GM21786 (cell line): Measurements from ENCODE around the gene TH.

Experiments
- ATAC-seq: cut with Tn5 transposase; IDR thresholded peaks from one replicate; pipeline ENCODE4 v1.9.1; 2021; ENCODE audit not compliant: unreplicated experiment

The TH gene

DNA sequence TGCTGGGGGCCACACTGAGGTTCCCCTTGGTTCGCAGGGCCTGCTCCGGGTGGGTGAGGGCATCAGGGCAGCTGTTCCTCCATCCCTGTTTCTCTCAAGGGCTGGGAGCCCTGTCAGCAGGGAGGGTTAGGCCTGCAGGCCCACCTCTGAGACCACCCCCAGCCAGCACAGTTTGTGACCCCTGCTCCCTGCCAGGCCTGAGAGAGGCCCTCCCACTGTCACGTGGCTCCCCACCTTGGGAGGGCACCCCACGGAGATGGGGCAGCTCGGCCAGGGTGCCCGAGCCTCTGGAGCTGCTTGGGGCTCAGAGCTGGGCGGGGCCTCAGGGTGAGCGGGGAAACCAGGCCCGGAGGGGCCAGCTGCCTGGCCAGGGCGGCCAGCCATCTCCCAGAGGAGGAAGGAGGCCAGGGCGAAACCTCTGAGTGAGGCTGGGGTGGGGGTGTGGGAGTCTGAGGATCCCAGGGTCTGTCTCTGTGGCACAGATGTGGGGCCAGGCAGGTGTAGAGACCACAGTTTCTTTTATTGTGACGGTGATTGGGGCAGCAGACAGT lies 8.1 kb downstream of the TH start:
- no peak for ATAC-seq

DNA sequence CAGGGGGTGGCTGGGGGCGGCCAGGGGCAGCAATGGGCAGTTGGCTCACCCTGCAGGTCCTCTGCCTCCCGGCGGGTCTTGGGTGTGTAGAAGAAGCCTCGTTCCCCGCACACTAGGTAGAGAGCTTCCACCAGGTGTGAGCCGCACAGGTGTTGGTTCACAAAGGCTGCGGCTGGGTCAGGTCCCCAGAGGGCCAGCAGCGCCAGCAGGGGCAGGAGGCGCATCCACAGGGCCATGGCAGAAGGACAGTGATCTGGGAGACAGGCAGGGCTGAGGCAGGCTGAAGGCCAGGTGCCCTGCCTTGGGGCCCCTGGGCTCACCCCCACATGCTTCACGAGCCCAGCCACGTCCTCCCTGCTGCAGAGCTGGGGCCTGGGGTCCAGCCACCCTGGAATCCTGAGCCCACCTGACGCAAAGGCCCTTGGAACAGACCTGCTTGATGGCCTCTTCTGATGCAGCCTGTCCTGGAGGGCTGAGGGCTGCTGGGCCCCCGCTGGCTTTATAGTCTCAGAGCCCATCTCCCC lies 10.8 kb downstream of the TH start, which contains the start of gene INS:
Gene INS (minus strand): TSS at position 474 of the 524 bp plus-strand sequence. CDS start 238 bp downstream, at position 236.
- ATAC-seq: no peak

DNA sequence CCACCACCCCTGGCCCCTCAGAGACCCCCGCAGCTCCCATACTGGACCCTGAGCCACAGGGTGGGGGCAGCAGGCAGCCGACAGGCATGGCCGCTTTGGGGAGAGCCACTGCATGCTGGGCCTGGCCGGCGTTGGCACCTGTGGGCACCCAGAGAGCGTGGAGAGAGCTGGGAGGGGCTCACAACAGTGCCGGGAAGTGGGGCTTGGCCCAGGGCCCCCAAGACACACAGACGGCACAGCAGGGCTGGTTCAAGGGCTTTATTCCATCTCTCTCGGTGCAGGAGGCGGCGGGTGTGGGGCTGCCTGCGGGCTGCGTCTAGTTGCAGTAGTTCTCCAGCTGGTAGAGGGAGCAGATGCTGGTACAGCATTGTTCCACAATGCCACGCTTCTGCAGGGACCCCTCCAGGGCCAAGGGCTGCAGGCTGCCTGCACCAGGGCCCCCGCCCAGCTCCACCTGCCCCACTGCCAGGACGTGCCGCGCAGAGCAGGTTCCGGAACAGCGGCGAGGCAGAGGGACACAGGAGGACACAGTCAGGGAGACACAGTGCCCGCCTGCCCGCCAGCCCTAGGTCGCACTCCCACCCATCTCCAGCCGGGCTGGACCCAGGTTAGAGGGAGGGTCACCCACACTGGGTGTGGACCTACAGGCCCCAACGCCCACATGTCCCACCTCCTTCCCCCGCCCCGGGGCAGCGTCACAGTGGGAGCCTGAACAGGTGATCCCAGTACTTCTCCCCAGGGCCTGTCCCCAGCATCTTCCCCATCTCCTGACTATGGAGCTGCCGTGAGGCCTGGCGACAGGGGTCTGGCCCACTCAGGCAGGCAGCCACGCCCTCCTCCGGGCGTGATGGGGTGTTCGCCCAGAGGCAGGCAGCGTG lies 11.8 kb downstream of the TH start:
- no peak for ATAC-seq

DNA sequence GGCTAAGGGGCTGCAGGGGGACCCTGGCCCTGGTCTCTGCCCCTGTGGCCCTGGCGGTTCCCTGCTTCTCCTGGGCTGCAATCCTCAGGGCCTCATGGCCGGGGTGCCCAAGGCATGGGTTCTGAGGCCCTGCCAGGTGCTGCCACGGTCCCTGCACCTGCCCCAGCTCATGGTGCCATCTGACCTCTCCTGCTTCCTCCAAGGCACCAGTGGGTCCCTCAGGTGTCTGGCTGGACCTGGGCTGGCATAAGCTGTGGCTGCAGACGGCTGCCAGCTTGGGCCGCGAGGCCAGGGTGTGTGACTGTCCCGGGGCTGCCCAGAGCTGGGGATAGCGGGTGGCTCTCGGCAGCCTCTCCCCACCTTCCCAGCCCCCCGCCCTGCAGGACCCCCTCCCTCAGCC lies 12.6 kb downstream of the TH start:
- ATAC-seq: no peak

DNA sequence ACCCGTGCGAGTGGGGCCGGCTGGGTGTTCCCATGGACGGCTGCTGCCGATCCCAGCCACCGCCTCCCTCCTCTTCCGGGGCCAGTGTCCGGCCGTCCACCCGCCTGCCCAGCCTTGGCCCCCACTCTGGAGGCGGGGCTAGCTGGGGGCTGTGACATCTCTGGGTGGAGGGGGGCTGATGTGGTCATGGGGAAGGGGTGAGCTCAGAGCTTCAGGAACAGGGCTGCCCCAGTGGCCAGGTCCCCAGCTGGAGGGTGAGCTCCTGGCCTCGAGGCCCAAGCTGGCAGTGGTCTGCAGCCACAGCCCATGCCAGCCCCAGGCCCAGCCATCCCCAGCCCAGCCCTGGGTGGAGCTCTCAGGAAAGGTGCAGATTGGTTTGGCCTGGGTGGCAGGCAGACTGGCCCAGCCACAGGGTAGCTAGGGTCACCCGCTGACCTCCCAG lies 13.3 kb downstream of the TH start:
- no peak for ATAC-seq

DNA sequence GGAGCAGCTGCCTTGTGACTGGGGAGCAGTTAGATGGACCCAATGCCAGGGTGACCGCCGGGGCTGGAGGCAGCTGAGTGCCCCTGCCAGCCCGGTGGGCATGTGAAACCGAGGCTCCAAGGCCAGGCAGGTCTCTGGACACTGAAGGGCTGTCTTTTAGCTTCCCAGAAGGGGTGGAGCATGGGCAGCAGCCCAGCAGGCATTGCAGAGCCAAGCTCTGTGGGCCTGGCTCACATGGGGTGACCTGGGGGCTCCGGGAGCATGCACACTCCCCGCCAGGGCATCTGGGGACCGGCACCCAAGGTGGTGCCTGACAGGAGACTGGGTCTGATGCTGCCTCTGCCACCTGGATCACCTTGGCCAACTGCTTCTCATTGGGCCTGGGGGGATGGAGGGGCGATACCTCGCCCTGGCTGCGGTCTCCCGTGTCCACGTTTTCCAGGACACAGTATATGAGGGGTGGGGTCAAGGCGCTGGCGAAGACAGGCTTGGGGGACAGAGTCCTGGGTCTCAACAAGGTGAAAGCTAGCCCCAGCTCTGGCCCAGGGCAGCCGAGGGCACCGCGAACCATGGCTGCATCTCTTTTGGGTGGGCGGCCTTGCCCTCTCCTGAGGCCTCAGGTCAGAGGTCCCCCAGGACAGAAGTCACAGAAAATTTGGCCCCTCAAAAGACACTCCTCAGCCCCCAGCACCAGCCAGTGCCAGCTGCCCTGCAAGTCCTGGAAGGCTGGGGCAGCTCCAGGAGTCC lies 14.1 kb downstream of the TH start:
- no peak for ATAC-seq

DNA sequence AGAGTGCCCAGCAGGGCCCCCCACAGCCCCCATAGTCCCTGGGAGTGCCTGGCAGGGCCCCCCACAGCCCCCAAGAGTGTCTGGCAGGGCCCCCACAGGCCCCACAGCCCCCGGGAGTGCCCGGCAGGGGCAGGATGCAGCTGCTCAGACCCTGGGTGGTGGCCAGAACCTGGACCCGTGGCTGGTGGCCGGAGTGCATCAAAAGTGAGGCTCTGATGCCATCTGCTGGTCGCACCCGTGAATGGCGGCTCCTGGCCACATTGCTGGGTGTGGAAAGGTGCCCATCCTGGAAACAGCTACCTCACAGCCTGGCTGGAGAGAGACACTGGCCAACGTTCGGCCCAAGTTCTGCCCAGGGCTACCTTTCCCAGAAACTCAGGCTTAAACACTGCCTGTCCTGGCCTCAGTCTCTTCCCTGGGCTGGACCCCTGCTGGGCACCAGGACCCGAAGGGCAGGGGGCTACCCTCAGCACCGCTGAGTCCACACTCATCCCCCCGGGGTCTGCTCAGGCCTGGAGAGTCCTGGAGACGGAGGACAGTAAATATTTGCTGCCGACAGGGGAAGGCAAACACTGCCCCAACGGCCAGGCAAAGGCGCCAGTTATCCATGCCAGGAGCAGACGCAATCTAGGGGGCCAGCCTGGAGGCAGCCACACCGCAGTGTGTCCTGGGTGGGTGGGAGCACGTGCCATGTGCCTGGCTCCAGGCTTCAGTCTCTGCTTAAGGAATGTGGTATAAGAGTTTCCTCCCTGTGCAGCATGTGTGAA lies 15.0 kb downstream of the TH start:
- no peak for ATAC-seq

DNA sequence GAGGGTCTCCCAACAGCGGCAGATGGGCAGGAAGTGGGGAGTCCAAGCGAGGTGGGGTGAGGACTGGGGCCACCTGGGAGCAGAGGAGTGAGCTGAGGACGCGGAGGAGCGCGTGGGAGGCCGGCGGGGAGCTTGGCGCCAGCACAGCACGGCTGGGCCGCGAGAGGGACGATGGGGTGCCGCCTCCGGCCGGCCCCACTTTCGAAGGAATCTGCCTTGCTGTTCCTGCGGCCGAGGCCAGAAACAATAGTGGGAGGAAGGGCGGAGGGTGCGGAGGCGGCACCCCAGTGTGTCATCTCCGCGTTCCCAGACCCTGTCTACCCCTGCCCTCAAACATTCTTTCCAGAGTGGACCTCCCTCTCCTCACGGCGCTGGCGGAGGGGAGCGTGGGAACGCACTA lies 16.1 kb downstream of the TH start:
- ATAC-seq: no peak

DNA sequence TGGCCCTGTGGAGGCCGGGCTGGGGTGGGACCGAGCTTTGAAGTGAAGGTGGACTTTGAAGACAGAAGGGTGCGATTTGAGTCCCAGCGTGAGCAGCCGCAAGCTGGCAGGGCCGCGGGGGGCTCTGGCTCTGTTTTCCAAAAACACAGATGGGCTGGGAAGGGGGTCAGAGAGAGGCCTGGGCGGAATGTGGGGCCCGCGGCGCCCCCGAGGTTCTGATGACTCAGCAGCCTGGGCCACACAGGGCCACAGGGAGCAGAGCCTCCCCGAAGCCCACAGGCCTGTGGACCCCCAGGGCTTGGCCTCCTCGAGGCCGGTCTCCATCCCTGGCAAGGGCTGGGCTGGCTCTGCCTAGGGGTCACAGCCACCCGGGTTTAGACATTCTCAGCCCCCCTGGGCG lies 16.7 kb downstream of the TH start:
- no peak for ATAC-seq

DNA sequence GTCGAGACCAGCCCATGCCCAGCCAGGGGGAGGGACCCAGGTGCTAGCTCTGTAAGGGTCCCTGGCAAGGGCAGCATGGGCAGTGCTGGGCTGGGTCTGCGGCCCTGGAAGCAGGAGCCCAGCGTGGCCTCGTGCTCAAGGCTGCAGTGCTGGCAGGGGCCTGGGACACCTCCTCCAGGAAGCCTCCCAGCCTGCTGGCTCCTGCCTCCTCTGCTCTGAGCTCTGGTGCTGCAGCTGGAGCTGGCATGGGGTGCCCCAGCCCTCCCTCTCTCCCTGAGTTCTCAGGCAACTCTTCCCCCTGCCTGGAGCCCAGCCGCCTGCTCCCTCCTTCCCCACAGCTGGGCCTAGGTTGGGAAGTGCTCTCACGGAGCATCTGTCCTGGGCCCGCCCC lies 17.4 kb downstream of the TH start:
- no peak for ATAC-seq

DNA sequence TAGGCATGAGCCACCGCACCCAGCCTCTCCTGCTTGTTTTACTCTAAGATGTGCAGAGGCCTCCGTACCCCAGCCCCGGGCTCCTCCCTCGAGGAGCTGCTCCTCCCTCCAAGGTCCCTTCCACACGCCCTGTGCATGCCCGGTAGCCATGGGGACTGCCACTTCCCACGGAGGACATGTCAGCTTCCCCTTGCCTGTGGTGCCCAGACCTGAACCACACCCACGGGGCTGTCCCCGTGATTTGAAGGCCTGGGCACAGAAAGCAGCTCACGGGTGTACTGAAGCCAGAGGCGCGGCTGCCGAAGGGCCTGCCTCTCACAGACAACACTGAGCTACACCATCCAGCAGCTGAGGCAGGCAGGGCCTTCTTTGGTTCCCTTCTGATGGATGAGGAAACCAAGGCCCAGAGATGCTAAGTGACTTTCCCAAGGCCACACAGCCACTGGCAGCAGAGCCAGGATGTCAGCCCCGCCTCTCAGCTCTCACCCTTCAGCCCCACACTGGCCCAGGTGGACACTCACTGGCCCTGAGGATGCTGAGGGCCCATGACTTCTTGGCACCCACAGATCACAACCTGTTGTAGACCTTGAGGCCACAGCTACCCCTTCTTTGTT lies 17.9 kb downstream of the TH start:
- ATAC-seq: no peak

DNA sequence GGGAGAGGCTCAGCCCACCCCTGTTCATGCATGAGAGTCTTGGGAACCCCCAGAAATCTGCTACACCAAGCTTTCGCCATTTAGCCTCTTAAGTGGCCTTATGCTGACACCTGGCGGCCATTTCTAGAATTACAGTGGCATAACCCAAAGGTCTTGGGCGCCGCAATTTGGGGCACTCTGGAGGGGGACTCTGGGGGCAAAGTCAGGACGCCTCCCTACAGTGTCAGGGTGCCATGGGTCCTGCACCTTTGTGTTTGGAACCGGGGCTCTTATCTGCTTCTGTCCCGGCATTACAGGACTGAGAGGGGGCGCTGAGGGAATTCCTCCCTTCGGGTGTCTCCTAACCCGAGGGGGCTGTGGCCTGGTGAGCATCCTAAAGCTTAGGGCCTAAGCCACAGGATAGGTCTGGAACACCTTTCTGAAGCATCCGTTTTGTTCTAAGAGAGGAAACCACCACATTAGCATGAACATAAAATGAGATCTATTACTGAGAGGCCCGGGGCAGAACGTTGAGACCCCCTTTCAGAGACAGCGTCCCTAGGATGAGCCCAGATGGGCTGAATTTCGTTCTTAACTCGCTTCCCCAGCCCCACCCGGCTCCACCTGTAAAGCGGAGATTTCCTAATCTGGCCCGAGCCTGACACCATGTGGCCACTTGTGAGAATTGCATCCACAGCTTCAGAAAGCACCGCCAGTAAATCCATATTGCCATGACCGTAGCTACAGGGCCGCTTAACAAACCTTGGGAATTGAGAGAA lies 19.9 kb downstream of the TH start:
- ATAC-seq: no peak

DNA sequence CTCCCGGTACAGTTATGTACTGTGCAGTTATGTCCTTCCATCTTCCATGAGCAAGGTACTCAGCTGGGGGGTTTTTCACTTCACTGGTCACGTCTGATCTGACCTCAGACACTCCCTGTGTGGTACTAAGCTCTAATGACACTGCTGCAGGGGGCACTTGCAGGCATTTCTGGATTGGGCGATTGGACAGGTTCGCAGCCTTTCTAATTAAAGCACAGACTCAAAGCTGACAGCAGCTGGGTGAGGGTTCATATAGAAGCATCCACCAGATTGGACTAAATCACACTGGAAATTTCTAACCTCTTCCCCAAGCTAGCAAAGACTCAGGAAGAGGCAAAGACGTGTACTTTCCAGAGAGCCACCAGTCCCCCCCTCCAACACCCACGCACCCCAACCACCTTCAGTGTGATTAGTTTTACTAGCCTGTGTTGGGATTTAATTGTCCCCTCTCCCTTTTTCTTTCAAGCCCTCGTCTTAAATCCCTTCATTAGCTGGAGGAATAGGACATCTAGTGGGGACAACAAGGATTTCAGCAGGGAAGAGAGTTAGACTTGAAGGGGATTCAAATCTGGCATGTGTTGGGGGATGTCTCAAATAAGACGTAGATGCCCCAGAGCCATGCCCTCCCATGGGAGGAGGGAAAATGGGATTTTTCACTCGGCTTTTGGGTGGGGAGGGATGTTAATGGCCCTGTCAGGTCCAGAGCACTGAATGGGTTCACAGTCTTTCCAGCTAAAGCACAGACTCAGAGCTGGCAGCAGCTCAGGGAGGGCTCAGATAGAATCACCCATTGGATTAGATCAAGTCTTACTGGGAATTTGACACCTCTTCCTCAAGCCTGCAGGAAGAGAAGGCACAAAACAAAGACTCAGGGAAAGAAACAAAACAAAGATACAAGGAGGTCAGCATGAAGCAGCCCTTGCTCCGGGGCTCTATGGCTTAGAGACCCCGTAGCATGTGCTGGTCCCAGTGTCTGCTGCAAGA lies 21.5 kb downstream of the TH start:
- no peak for ATAC-seq

DNA sequence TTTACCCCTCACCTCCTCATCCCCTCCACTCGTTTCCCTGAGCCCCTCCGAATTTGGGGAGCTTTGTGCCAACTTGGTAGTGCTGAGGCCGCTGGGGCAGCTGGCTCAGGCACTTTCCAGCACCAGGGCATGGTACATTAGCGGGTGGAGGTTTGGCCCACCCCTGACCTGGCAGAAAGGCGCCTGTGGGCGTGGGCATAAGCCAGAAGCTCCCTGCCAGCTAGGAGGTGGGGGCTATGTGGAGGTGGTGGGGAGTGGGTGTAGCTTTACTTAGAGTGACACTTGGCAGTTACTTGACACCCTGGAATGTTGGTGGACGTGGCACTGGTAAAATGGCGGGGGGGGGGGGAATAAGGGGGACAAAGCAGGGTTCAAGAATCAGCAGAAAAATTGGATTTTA lies 22.2 kb downstream of the TH start:
- no peak for ATAC-seq

DNA sequence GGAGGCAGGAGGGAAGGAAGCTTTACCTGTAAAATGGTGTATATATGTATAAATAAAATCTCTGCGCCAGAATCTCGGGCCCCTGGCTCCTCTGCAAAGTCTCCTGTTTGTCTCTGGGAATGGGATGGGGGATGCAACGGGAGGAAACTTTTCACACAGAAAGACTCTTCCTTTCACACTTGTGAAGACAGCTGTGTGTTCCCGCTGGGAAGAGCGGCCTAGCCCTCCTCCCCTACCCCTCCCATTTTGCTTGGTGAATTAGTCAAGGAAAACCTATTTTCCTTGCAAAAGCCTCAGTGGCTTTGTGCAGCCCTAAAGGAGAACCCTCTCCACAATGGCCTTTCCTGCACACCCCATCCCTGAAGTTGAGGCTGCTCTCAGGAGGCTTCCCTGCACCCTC lies 23.0 kb downstream of the TH start:
- ATAC-seq: no peak

DNA sequence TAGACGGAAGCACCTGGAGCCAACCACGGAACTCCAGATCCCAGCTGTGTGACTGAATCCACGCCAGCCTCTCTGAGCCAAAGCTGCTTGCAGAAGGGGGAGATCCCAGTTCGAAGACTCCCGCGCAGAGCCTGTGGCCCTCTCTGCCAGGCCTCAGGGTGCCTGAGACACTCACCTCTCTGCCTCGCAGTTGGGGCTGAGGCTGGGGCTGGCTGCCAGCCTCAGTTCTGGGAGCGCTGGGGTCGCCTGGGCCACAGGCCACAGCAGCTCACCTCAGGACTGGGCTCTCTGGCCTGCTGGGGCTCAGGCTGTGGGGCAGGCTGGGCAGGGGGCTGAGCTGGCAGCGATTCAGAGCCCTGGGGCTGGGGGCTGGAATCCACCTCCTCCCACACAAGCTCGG lies 24.2 kb downstream of the TH start:
- ATAC-seq: no peak

DNA sequence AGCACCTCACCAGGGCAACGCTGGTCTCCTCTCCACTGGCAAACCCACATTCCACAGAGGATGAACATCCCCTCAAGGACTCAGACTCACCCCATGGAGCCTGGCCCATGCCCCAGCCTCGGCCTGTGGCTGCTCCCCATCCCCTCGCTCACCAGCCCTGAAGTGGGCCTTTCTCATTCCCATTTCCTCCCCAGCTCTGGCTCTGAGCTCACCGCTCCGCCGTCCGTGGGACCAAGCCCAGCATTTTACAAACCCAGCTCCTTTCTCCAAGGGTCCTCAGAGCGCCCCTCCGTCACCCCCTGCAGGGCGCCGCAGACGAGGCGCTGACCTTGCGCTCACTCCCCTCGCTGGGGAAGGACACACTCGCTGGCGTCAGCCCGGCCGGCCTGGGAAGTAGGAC lies 25.6 kb downstream of the TH start:
- no peak for ATAC-seq

DNA sequence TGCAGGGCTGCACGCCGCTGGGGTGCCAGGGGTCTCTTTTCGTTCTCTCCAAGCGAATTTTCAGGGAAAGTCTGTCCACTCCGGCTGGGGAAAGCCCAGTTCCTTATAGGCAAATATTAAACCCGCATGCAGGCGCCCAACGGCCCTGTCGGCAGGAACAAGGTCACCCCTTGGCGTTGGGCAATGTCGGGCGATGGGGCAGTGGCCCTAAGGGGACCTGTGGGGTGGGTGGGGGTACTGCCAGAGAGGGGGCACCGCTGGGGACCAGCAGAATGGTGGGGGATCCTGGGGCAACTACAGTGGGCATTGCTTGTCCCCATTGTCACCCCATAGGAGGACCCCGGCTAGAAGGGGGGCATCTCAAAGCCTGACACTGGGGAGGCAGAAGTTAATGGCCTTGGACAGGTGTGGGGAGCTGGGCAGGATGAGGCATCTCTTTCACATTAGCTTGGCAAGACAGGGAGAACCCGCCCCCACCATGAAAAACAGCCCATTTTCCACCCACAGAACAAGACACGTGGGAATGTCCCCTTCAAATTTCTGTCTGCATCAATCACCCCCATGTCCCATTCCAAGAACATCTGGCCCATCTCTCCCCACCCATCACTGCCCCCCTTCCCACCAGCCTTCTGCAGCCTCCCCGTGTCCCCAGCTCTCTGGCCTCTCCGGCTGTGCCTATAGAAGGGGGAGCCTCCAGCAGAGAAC lies 26.9 kb downstream of the TH start:
- ATAC-seq: no peak
